Measurements from ENCODE around the gene VSX2.
"Not testable (repeated sequence)": the region's sequence is repeated elsewhere in the genome, so short reads cannot be mapped to it uniquely, and the experiment has no call there.

Gene VSX2

DNA sequence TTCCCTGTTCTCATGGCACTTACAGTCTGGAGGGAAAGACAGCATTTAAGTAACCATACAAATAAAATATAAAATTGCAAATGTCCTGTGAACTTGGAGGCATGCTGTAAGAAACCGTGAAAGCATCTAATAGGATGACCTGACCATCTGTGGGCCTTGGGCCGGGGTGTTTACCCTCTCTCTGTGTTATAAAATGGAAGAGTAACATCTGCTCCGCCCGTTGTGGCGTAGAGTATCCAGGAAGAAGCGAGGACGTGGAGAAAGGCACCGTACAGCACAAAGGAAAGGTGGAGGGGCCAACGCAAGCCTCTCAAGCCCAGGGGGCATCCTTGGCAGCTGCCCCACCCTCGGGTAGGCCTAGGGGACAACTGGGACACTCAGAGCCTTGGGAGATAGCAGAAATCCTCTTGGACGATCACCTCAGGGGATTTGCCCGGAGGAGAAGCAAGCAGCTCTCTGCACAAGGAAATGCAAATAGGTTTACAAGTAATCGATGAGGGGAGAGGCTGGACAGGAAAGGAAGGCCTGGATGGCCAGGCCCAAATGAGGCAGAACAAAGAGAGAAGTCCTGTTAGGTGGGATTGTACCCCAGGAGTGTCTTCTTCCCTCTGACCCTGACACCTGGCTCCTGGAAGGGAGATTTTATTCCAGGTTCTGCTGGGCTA is 26.2 kb downstream of the VSX2 start:
- no peak overlapping the region for H3K18ac ChIP-seq (ENCODE audit: low read length)
- no peaks in the 10 kb centered on the region for H3K36me3 ChIP-seq (ENCODE audit: control insufficient read depth, insufficient read depth, low read length)
- no peak overlapping the region for H3K4me3 ChIP-seq (ENCODE audit: low read length)
- H3K9ac ChIP-seq (ENCODE audit: low read length): no peak overlapping the region
- H2BK120ac ChIP-seq (ENCODE audit: low read depth, low read length): no peak overlapping the region
- H3K23ac ChIP-seq (ENCODE audit: low read length): no peak overlapping the region
- no peak overlapping the region for H3K27ac ChIP-seq (ENCODE audit: low read depth, low read length)
- H3K27me3 ChIP-seq (ENCODE audit: insufficient read depth, low read length, poor library complexity): no peaks in the 10 kb centered on the region
- no peak overlapping the region for H4K8ac ChIP-seq (ENCODE audit: low read depth, low read length)
- no peak overlapping the region for H2BK5ac ChIP-seq (ENCODE audit: low read length)
- DNase-seq: no peak
- H3K79me1 ChIP-seq (ENCODE audit: low read length): no peaks in the 10 kb centered on the region
- no peaks in the 10 kb centered on the region for H3K79me2 ChIP-seq (ENCODE audit: control insufficient read depth, insufficient read depth, low read length)
- H3K4ac ChIP-seq (ENCODE audit: low read depth, low read length): no peak overlapping the region
- no peak overlapping the region for H4K5ac ChIP-seq (ENCODE audit: low read length)
- no CpG with 5 or more reads among the region's 13 CpGs for WGBS (ENCODE audit: extremely low coverage, insufficient coverage, low lambda C conversion rate)
- no peak overlapping the region for H2AK5ac ChIP-seq (ENCODE audit: low read length)
- no peak overlapping the region for H2BK15ac ChIP-seq (replicated peaks; ENCODE audit: low read depth)
- no peaks in the 10 kb centered on the region for H3K4me1 ChIP-seq (ENCODE audit: control insufficient read depth, low read depth, low read length)
- H3K4me2 ChIP-seq (ENCODE audit: low read length): no peak overlapping the region
- H3K56ac ChIP-seq (ENCODE audit: low read length): peak overlapping the region; percentile 49

DNA sequence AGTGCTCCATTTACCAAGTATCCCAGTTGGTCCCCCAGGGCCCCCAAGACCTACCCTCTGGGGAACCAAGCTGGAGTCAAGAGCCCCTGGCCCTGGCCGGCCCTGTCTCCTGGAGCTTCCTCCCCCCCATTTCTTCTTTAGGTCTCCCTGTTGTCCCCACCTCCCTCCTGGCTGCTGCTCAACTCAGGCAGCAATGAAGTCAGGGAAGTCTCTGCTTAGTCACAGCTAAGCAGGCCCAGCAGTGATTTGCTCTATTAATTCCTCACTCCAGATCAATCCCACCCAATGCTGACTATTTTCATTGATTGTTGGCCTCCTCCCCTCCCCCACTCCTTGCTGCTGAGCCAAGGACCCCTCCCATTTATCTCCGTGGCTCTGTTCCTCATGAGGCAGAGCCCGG is 28.3 kb downstream of the VSX2 start:
- Histone ChIP-seq H2BK120ac (ENCODE audit: low read depth, low read length) (no peak overlapping the region), H3K4ac (ENCODE audit: low read depth, low read length) (no peak overlapping the region), H3K9ac (ENCODE audit: low read length) (no peak overlapping the region), H3K23ac (ENCODE audit: low read length) (no peak overlapping the region), H3K79me1 (ENCODE audit: low read length) (no peaks in the 10 kb centered on the region), H3K27me3 (ENCODE audit: insufficient read depth, low read length, poor library complexity) (no peaks in the 10 kb centered on the region), H2AK5ac (ENCODE audit: low read length) (no peak overlapping the region), H3K79me2 (ENCODE audit: control insufficient read depth, insufficient read depth, low read length) (no peaks in the 10 kb centered on the region), H3K4me3 (ENCODE audit: low read length) (no peak overlapping the region), H3K18ac (ENCODE audit: low read length) (no peak overlapping the region), H3K36me3 (ENCODE audit: control insufficient read depth, insufficient read depth, low read length) (no peaks in the 10 kb centered on the region), H3K4me2 (ENCODE audit: low read length) (no peak overlapping the region), H2BK15ac (replicated peaks; ENCODE audit: low read depth) (no peak overlapping the region), H2BK5ac (ENCODE audit: low read length) (no peak overlapping the region), H3K56ac (ENCODE audit: low read length) (no peak overlapping the region), H4K5ac (ENCODE audit: low read length) (no peak overlapping the region), H3K4me1 (ENCODE audit: control insufficient read depth, low read depth, low read length) (no peaks in the 10 kb centered on the region), H3K27ac (ENCODE audit: low read depth, low read length) (no peak overlapping the region), H4K8ac (ENCODE audit: low read depth, low read length) (no peak overlapping the region)
- WGBS (ENCODE audit: extremely low coverage, insufficient coverage, low lambda C conversion rate): no CpG with 5 or more reads among the region's 3 CpGs
- no peak for DNase-seq

DNA sequence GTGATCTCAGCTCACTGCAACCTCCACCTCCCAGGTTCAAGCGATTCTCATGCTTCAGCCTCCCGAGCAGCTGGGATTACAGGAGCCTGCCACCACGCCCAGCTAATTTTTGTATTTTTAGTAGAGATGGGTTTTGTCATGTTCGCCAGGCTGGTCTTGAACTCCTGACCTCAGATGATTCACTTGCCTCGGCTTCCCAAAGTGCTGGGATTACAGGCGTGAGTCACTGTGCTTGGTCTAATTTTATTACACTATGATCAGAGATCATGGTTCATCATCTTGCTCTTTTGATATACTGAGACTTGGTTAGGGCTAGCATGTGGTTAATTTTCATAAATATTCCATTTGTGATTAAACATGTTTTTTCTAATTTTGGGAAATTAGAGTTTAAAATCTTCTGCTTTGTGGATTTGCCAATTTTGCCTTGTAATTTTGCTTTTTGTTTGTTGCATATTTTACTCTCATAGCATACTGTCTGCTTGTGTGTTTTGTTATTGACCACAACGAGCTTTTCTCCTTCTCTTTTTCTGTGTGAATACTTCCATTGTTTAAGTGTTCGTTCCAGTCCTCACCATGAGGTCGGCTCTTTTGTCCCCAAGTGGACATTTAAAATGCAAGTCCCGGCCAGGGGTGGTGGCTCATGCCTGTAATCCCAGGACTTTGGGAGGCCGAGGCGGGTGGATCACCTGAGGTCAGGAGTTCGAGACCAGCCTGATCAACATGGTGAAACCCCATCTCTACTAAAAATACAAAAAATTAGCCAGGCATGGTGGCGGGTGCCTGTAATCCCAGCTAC is 31.3 kb downstream of the VSX2 start:
- DNase-seq; H3K4me2 ChIP-seq (ENCODE audit: low read length); H3K56ac ChIP-seq (ENCODE audit: low read length); H3K79me1 ChIP-seq (ENCODE audit: low read length); H4K8ac ChIP-seq (ENCODE audit: low read depth, low read length); H3K23ac ChIP-seq (ENCODE audit: low read length); H3K4me3 ChIP-seq (ENCODE audit: low read length); H3K4me1 ChIP-seq (ENCODE audit: control insufficient read depth, low read depth, low read length); H2AK5ac ChIP-seq (ENCODE audit: low read length); H3K27ac ChIP-seq (ENCODE audit: low read depth, low read length); H3K36me3 ChIP-seq (ENCODE audit: control insufficient read depth, insufficient read depth, low read length); H3K79me2 ChIP-seq (ENCODE audit: control insufficient read depth, insufficient read depth, low read length); H2BK120ac ChIP-seq (ENCODE audit: low read depth, low read length); H3K27me3 ChIP-seq (ENCODE audit: insufficient read depth, low read length, poor library complexity); H3K9ac ChIP-seq (ENCODE audit: low read length); H4K5ac ChIP-seq (ENCODE audit: low read length); H3K18ac ChIP-seq (ENCODE audit: low read length); H3K4ac ChIP-seq (ENCODE audit: low read depth, low read length); H2BK5ac ChIP-seq (ENCODE audit: low read length); H2BK15ac ChIP-seq (replicated peaks; ENCODE audit: low read depth): not testable (repeated sequence)
- no CpG with 5 or more reads among the region's 14 CpGs for WGBS (ENCODE audit: extremely low coverage, insufficient coverage, low lambda C conversion rate)

DNA sequence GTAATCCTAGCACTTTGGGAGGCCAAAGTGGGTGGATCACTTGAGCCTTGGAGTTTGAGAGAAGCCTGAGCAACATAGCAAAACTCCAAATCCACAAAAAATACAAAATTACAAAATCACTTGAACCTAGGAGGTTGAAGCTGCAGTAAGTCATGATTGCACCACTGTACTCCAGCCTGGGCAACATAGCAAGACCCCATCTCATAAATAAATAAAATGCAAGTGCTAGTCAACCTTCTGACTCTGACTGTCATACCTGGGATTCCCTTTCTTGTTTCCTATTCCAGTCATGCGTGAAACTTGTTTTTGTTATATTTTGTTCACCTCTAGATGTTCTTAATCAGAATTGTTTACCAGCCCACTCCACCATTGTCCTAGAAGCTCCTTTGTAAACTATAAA is 32.1 kb downstream of the VSX2 start:
- H3K79me1 ChIP-seq (ENCODE audit: low read length): no peaks in the 10 kb centered on the region
- no peak overlapping the region for H2AK5ac ChIP-seq (ENCODE audit: low read length)
- DNase-seq: no peak
- H3K79me2 ChIP-seq (ENCODE audit: control insufficient read depth, insufficient read depth, low read length): no peaks in the 10 kb centered on the region
- whole genome bisulfite sequencing (ENCODE audit: extremely low coverage, insufficient coverage, low lambda C conversion rate): no CpG with 5 or more reads among the region's 1 CpG
- H3K23ac ChIP-seq (ENCODE audit: low read length): no peak overlapping the region
- H3K4ac ChIP-seq (ENCODE audit: low read depth, low read length): no peak overlapping the region
- H3K36me3 ChIP-seq (ENCODE audit: control insufficient read depth, insufficient read depth, low read length): no peaks in the 10 kb centered on the region
- H3K4me2 ChIP-seq (ENCODE audit: low read length): no peak overlapping the region
- no peak overlapping the region for H3K56ac ChIP-seq (ENCODE audit: low read length)
- no peak overlapping the region for H3K18ac ChIP-seq (ENCODE audit: low read length)
- no peak overlapping the region for H2BK120ac ChIP-seq (ENCODE audit: low read depth, low read length)
- H4K5ac ChIP-seq (ENCODE audit: low read length): no peak overlapping the region
- H3K4me3 ChIP-seq (ENCODE audit: low read length): no peak overlapping the region
- H3K27ac ChIP-seq (ENCODE audit: low read depth, low read length): no peak overlapping the region
- H2BK15ac ChIP-seq (replicated peaks; ENCODE audit: low read depth): no peak overlapping the region
- H4K8ac ChIP-seq (ENCODE audit: low read depth, low read length): no peak overlapping the region
- H3K9ac ChIP-seq (ENCODE audit: low read length): no peak overlapping the region
- H3K4me1 ChIP-seq (ENCODE audit: control insufficient read depth, low read depth, low read length): no peaks in the 10 kb centered on the region
- H2BK5ac ChIP-seq (ENCODE audit: low read length): no peak overlapping the region
- no peaks in the 10 kb centered on the region for H3K27me3 ChIP-seq (ENCODE audit: insufficient read depth, low read length, poor library complexity)

DNA sequence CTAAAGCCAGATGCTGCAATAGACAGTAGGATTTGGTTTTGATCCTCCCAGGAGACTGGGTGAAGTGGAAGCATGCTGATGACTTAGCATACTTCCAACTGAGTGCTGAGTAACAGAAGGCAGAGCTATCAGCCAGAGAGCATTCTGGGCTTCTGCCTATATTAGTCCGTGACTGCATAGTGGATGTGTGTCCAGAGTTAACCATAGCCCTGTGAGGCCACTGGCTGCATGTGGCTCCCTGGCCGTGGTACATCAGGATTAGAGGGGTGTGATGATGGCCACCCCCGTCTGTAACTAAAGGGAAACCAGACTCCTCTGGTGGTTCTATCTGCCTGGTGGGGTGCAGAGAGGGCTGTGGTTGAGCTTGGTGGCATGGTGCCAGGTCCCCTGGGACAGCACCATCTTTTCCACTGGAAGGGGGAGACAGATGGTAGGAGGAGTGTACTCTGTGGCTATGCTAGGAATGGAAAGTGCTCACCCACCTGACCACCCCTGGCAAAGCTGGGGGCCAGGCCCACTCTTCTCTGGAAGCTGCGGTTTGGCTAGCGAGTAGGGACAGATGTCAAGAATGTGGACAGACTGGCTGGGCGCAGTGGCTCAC is 36.1 kb downstream of the VSX2 start:
- H3K4me1 ChIP-seq (ENCODE audit: control insufficient read depth, low read depth, low read length): no peaks in the 10 kb centered on the region
- no peak overlapping the region for H2BK15ac ChIP-seq (replicated peaks; ENCODE audit: low read depth)
- no peak overlapping the region for H4K5ac ChIP-seq (ENCODE audit: low read length)
- no peak overlapping the region for H3K4me3 ChIP-seq (ENCODE audit: low read length)
- H3K79me2 ChIP-seq (ENCODE audit: control insufficient read depth, insufficient read depth, low read length): no peaks in the 10 kb centered on the region
- no peaks in the 10 kb centered on the region for H3K36me3 ChIP-seq (ENCODE audit: control insufficient read depth, insufficient read depth, low read length)
- no peak for DNase-seq
- H3K18ac ChIP-seq (ENCODE audit: low read length): no peak overlapping the region
- no peak overlapping the region for H3K4ac ChIP-seq (ENCODE audit: low read depth, low read length)
- no peaks in the 10 kb centered on the region for H3K27me3 ChIP-seq (ENCODE audit: insufficient read depth, low read length, poor library complexity)
- no peak overlapping the region for H3K56ac ChIP-seq (ENCODE audit: low read length)
- WGBS (ENCODE audit: extremely low coverage, insufficient coverage, low lambda C conversion rate): no CpG with 5 or more reads among the region's 6 CpGs
- no peaks in the 10 kb centered on the region for H3K79me1 ChIP-seq (ENCODE audit: low read length)
- no peak overlapping the region for H3K27ac ChIP-seq (ENCODE audit: low read depth, low read length)
- no peak overlapping the region for H2AK5ac ChIP-seq (ENCODE audit: low read length)
- H3K23ac ChIP-seq (ENCODE audit: low read length): no peak overlapping the region
- no peak overlapping the region for H4K8ac ChIP-seq (ENCODE audit: low read depth, low read length)
- no peak overlapping the region for H2BK120ac ChIP-seq (ENCODE audit: low read depth, low read length)
- no peak overlapping the region for H3K9ac ChIP-seq (ENCODE audit: low read length)
- no peak overlapping the region for H3K4me2 ChIP-seq (ENCODE audit: low read length)
- no peak overlapping the region for H2BK5ac ChIP-seq (ENCODE audit: low read length)
